Activated gamma-delta T cell treated with anti-CD3 and anti-CD28 coated beads, Interleukin-2, amount 50 U/mL, for 16 hours (primary cell): ENCODE data around the gene NUP107.

Source experiments
- DNase-seq: peaks from one replicate; pipeline ENCODE4 v3.0.0-alpha.2; 2020; ENCODE audit warnings: low read depth

Gene NUP107

GRCh38 chr12:68773582-68773981 lies 86.8 kb downstream of the NUP107 start:
- DNase-seq = no peak

GRCh38 chr12:68775121-68775630 lies 88.4 kb downstream of the NUP107 start:
- DNase-seq = no peak

GRCh38 chr12:68776976-68777610 lies 90.3 kb downstream of the NUP107 start:
- no peak for DNase-seq

GRCh38 chr12:68779280-68779679 lies 92.5 kb downstream of the NUP107 start:
- no peak for DNase-seq

GRCh38 chr12:68780731-68781130 lies 94.0 kb downstream of the NUP107 start:
- no peak for DNase-seq

- no peak for DNase-seq
Measured at GRCh38 chr12:68781728-68782127, 95.0 kb downstream of the NUP107 start.

- no peak for DNase-seq
Measured at GRCh38 chr12:68784015-68784414, 97.2 kb downstream of the NUP107 start.

GRCh38 chr12:68785358-68785757 lies 98.6 kb downstream of the NUP107 start:
- DNase-seq = no peak

- DNase-seq = no peak
Measured at GRCh38 chr12:68785823-68786222, 99.0 kb downstream of the NUP107 start.

- DNase-seq = no peak
Measured at GRCh38 chr12:68786929-68787328, 100.2 kb downstream of the NUP107 start.

- DNase-seq = no peak
Measured at GRCh38 chr12:68788554-68789143, 101.9 kb downstream of the NUP107 start.

GRCh38 chr12:68789144-68789878 lies 102.5 kb downstream of the NUP107 start:
- no peak for DNase-seq

GRCh38 chr12:68790081-68790951 lies 103.5 kb downstream of the NUP107 start:
- DNase-seq = no peak

GRCh38 chr12:68790952-68791234 lies 104.1 kb downstream of the NUP107 start:
- no peak for DNase-seq

GRCh38 chr12:68791897-68792481 lies 105.2 kb downstream of the NUP107 start:
- no peak for DNase-seq

GRCh38 chr12:68792952-68793351 lies 106.2 kb downstream of the NUP107 start:
- DNase-seq = no peak

GRCh38 chr12:68793436-68793835 lies 106.7 kb downstream of the NUP107 start:
- DNase-seq = no peak

GRCh38 chr12:68793975-68794652 lies 107.3 kb downstream of the NUP107 start:
- no peak for DNase-seq

- no peak for DNase-seq
Measured at GRCh38 chr12:68794653-68795251, 108.0 kb downstream of the NUP107 start.
